ENCODE data around the gene SYMPK.

- no peak for TF ChIP-seq CTCF (IDR thresholded peaks at IDR 0.05; ENCODE audit: low read depth, low read length)
- TF ChIP-seq EZH2phosphoT487 (IDR thresholded peaks at IDR 0.05; ENCODE audit: low read depth), result no peak
Measured at GRCh38 chr19:45780146-45780447, 82.8 kb downstream of the SYMPK start.
